ENCODE results near the gene ZNF592.

ZNF592 gene

DNA sequence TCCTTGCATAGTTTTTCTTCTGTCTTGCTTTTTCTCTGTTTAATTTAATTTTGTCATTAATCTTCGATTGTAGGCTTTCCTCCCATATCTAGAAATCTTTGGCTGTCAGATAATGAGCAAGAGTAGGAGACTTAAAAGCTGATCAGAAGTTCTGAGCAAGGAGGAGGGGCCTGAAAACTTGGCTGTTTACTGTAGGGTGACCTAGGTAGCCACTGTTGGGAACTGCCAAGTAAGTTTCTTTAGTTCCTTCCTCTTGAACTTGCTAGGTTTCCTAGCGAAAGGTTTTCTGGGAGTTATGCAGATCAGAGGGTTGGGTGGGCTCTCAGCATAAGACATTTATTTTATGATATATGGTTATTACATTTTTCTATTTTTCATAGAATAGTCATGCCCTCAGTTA lies 83.2 kb downstream of the ZNF592 start:
- no peak for DNase-seq (ENCODE audit: low read depth)

DNA sequence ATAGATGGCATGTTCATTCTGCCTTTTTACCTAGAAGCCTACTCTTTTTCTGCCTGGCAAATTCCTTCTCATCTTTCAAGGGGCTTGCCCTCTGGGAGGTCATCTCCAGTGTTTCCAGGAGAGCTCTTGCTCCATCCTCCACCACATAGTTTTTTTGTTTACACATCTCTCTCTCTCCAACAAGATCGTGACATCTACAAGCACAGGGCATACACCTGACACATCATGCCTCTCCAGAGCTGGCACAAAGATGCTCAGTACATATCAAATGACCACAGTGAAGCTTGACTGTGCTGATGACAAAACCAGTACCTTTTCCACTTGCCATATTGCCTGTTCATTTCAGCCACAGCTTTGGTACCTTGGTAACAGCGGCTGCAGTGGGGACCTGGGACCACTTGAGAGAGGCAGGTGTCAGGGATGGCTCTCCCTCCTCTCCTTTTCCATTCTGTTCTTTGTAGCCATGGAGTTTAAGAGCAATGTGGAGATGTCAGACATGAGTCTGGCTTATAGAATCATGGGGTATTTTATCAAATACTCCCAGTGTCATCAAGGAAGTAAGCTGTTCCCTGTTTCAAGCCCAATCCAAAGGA lies 84.2 kb downstream of the ZNF592 start:
- DNase-seq (ENCODE audit: low read depth) = no peak

DNA sequence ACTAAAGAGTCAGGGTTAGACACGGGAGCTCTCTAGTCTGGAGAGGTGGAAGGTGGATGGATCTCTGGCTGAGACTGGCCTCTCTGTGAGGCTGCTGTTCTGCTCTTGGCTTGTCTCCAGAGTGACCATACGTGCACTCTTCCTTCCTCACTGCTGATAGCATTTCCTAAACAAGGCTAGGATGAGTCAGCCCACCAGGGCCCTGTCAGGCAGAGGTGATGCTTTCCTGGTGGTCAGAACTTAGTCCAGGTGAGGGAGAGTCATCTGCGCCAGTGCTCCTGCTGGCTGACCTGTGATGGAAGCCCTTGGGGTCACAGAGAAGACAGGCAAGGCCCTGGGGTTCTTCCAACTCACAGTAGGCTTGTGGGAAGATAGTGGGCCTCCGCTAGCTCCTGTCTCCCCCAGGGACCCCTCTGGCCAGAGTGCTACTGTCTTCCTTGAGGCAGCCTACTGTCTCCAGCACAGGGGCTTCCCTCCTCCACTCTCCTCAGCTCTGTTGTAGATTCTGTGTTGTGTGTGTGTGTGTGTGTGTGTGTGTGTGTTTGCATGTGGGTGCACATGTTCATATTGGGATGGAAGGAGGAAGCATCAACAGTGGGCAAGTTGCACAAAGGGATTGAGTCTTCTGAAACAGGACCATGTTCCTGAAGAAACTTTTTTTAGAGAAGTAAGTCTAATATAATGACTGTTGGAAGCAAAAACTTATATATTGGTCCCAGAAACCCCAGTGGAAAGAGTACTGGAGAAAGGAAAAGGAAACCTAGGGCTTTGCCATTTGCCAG lies 85.2 kb downstream of the ZNF592 start:
- peak; percentile 66 for DNase-seq (ENCODE audit: low read depth)

DNA sequence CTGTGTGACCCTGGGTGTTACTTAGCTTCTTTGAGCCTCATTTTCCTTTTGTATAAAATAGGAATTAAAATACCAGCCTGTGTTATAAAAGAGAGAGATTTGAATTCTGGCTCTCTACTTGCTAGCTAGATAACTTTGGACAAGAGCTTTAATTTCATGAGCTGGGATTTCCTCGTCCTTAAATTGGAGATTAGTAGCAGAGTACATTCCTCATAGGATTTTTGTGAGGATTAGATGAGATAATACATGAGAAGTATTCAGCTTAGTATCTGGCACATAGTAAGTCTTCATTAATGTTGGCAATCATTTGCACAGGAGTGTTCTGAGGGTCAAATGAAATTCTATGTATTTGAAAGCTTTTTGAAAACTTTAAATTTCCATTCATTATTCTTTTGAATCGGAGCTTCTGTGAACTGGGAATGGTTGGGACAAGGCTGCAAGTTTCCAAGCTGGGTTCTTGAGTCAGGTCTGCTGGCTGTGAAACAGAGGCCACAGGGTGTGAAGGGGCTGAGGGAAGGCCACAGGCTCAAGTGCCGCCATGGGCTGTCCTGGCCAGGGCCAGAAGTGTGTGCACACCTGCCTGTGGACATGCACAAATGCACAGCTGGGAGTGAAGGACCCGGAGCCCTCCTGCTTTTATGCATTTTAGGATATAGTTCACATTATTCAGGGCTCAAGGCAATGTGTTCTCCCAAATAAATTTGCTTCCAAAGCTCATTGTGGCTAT lies 86.0 kb downstream of the ZNF592 start:
- no peak for DNase-seq (ENCODE audit: low read depth)

DNA sequence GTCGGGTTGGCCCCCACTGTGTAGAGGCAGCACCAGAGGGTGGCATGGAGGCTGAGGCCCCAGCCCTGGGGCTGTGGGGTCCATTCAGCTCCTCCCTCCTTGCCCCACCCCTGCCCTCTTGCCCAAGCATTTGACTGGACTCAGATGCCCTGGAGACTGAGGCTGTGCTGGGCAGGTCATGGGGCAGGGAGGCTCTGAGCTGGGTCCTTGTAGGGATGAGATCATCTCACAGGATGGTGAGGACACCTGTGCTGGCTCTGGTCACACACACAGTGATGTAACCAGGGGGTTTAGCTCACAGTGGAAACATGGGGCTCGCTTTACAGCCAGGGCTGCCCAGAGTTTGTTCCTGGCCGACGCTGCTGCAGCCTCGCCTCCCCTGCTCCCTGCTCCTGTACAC lies 86.6 kb downstream of the ZNF592 start:
- DNase-seq (ENCODE audit: low read depth) = no peak

DNA sequence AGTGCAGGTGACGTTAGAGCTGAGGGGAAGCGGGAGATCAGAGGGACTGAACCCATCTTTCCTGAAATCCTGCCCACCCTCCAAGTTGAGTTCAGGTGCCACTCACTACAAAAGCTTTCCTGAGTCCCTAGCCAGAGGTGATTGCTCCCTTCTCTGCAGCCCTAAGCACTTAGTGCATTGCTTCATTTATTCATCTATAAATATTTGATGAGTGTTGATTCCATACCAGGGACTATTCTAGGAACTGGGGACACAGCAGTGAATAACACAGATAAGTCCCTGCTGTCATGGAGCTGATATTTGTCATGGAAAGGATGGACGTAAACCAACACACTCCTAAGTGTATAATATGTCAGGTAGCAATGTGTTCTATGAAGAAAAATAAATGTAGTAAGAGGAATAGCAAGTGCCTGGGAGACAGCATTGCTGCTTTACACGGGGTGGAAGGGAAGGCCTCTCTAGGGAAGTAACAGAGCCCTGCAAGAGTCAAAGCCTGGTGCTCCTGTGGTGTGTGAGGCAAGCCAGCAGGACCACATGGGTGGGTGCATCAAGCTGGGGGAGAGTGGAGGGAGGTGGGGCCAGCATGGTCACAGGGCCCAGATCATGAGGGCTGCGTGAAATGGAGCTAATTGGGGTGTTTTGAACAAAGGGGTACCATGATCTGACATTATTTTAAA lies 87.4 kb downstream of the ZNF592 start:
- no peak for DNase-seq (ENCODE audit: low read depth)

DNA sequence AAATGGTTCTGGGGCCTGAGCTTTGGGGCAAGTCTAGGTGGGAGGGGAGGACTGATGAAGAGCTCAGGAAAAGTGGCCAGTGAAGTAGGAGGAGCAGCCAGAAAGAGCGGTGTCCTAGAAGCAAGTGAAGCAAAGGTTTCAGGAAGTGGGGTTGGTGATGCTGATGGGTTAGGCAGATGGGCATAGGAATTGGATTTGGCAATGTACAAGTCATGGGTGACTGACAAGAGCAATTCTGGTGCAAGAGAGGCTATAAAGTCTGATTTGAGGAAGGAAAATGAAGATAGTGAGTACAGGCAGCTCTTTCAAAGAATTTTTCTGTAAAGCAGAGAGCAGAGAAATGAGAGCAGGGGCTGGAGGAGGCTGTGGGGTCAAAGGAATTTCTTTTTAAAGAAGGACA lies 88.5 kb downstream of the ZNF592 start:
- DNase-seq (ENCODE audit: low read depth) = no peak

DNA sequence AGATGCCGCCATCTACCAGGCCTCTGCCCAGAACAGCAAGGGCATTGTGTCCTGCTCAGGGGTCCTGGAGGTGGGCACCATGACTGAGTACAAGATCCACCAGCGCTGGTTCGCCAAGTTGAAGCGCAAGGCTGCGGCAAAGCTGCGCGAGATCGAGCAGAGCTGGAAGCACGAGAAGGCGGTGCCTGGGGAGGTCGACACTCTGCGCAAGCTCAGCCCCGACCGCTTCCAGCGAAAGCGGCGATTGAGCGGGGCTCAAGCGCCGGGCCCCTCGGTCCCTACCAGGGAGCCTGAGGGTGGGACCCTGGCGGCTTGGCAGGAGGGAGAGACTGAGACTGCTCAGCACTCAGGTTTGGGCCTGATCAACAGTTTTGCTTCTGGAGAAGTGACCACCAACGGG lies 91.3 kb downstream of the ZNF592 start:
- no peak for DNase-seq (ENCODE audit: low read depth)

DNA sequence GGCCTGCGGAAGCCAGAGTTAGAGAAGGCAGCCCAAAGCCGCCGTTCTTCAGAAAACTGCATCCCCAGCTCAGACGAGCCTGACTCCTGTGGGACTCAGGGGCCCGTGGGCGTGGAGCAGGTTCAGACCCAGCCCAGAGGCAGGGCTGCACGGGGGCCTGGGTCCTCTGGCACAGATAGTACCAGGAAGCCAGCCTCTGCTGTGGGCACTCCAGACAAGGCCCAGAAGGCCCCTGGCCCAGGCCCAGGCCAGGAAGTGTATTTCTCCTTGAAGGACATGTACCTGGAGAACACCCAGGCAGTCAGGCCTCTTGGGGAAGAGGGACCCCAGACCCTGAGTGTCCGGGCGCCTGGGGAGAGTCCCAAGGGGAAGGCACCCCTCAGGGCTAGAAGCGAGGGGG lies 91.9 kb downstream of the ZNF592 start:
- DNase-seq (ENCODE audit: low read depth) = no peak

DNA sequence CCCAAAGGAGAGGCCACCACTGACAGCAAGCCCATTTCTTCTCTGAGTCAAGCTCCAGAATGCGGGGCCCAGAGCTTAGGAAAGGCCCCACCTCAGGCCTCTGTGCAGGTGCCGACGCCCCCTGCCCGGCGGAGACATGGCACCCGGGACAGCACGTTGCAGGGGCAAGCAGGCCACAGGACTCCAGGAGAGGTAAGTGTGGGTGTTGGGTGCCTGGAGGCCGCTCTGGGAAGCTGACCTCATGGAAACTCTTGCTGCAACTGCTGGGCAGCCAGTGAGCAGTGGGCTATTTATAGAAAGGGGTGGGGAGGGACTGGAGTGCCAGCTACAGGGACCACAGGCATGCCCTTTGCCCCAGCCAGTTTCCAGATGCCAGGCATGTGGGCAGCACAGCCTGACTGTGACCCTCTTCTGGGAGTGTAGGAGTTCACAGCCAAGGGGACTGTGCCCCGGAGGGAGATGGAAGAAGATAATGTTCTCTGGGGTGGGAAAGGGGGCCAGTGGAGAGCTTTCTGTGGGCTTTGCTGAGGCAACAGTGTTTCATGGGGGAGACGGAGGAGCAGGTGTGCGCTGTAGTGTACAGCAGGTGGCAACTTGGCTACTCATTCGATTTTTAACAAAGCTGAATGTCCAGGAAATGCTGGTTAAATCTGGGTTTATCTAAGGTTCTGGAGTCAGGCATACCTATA lies 92.5 kb downstream of the ZNF592 start:
- DNase-seq (ENCODE audit: low read depth) = peak; percentile 82

DNA sequence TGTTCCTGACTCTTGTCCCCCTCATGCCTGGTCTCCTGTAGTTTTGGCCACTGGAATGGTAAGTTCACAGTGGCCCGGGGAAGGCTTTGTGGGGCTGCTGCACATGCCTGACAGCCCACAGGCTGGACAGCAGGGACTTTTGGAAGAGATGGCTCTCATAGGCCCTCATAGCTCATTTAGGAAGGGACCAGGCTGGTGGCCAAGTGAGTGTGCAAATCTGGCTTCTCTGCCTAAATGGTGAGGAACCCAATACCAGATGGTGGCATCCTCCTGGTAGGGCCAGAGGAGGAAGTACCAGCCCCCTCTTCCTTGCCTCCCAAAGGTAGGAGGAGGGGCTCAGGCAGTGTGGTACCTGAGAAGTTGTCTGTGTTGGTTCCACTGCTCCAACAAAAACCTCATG lies 94.4 kb downstream of the ZNF592 start:
- no peak for DNase-seq (ENCODE audit: low read depth)

DNA sequence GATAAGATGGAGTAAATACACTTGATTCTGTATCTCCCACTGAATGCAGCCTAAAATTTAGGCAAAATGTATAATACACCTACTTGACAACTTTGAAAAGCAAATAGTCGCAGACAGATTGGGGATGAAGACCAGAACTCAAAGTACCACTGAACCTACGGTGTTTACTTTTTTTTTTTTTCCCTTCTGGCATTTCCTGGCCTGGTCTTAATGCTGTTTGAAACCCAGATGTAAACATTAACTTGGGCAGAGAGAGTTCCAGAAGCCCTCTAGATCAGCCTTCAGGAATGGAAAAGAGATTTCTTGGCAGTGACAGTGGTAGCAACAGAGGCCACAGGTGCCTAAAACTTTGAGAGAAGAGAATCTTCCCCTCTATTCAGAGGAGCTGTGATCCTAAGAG lies 96.6 kb downstream of the ZNF592 start:
- DNase-seq (ENCODE audit: low read depth) = no peak

DNA sequence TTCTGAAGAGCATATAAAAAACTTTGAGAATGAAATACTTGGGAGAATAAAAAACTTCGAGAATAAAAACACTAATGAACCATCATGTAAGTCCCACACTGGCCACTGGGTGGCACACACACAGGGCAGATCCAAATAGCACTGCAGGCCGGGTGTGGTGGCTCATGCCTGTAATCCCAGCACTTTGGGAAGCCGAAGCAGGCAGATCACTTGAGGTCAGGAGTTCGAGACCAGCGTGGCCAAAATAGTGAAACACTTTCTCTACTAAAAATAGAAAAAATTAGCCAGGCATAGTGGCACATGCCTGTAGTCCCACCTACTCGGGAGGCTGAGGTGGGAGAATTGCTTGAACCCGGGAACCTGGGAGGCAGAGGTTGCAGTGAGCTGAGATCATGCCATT lies 97.2 kb downstream of the ZNF592 start:
- peak; percentile 69 for DNase-seq (ENCODE audit: low read depth)

DNA sequence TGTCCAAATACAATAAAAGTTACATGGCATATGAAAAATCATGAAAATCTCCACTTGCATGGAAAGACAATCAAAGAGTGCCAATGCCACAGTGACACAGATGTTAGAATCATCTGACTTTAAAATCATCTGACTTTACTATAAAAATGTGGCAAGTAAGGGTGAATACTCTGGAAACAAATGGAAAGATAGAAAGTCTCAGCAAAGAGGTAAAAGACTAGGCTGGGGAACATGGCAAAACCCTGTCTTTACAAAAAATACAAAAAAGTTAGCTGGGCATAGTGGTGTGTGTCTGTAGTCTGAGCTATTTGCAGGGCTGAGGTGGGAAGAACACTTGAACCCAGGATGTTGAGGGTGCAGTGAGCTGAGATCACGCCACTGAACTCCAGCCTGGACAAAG lies 97.9 kb downstream of the ZNF592 start:
- DNase-seq (ENCODE audit: low read depth) = no peak

DNA sequence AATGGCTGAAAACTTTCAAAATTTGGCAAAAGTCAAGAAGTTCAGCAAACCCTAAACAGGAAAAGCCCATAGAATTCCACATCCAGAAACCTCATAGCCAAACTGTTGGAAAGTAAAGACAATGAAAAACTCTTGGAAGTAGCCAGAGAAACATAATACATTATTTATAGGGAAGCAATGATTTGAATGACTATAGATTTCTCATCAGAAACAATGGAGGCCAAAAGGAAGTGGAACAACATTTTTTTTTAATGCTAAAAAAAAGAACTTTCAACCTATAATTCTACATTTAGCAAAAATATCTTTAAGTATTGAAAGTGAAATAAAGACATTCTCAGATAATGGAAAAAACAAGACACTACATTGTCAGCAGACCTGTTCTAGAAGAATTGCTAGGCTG lies 99.0 kb downstream of the ZNF592 start:
- DNase-seq (ENCODE audit: low read depth) = no peak

DNA sequence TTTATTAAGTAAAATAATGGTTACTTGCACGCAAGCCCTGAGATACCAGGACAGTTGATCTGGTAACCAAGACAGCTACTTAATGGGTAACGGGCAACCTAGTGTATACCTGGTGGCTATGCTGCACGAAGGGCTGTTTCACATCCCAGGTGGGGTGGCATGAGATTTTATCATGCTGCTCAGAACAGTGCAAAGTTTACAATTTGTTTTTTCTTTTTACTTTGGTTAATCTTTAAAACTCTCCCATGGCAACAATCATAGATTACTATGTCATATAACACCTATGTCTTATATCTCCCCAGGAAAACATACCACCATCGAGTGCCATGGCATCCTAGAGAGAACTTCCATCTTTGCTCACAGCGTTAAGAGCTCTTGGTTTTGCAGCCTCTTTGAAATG lies 103.8 kb downstream of the ZNF592 start:
- no peak for DNase-seq (ENCODE audit: low read depth)

DNA sequence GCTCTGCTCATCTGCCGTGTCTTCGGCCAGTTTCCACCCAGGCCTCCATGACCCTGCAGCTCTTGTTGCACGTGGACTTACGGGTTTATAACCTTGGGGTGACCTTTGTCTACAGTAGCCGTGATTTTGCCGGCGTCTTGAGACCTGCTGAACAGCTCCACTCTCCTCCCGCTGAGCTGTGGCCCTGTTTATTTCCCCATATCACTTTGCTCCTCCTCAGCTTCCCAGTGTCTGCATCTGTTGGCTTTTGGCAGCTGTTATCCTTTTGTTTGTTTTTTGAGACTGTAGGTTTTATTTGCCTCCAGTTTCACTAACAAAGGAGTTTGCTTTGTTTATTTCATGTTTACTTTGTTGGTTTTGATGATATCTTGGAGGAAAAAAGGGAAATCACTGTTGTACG lies 106.7 kb downstream of the ZNF592 start:
- no peak for DNase-seq (ENCODE audit: low read depth)

DNA sequence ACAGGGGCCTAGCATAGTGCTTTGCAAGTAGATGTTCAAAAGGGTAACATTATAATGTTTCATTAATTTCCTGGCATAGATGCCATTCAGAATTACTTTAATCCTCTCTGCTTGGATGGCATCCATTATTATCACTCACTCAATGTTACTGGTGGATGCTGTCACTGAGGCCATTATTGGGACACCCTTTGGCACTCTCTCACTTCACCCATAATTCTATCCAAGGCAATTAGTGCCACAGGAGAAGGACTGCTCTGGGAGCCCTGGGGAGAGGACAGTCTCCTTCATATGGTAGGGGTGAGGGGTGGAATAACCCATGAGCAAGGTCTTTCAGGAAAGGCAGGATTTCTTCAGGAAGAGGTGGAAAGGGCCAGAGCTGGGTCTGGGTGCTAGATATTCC lies 107.4 kb downstream of the ZNF592 start:
- DNase-seq (ENCODE audit: low read depth) = no peak
